Umbilical cord (tissue), 2 donors: ENCODE measurements around the gene PAEP. TPM values are rescaled to one million over a fixed set of nuclear protein-coding genes. Genes with fewer than 3 reads are reported as not detected.

Experiments used
- DNase-seq: peaks from one replicate; pipeline ENCODE4 v3.0.0-alpha.2; 2015; ENCODE audit warnings: low spot score
- total RNA-seq: library from RNA; depleted of rRNA; stranded (reverse); fragments of >200 nt; gene quantifications from one replicate; pipeline ENCODE4 v1.2.3, GENCODE V29; 2014; ENCODE audit warnings: low replicate concordance; ENCODE audit not compliant: insufficient read depth

Gene PAEP
- total RNA-seq, 1 donor from 2014 or later, result not detected

DNA sequence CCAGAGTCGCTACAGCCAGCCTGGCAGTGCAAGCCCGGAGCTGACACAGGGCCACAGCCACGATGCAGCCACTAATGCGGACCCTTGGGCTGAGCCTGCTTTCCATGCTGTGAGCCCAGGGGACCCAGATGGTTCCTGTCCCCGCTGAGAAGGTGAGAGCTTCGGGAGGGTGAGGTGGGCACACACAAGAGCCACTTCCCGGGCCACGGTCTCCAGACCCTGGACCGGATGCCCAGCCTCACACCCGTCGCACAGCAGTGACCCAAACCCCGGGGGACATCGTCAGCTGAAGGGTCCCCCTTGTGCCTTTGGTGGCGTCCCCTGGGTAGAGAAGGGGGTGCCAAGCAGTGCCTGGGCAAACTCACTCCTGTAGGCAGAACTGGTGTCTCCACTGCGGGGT, 13.4 kb downstream of the PAEP start:
- no peak for DNase-seq

DNA sequence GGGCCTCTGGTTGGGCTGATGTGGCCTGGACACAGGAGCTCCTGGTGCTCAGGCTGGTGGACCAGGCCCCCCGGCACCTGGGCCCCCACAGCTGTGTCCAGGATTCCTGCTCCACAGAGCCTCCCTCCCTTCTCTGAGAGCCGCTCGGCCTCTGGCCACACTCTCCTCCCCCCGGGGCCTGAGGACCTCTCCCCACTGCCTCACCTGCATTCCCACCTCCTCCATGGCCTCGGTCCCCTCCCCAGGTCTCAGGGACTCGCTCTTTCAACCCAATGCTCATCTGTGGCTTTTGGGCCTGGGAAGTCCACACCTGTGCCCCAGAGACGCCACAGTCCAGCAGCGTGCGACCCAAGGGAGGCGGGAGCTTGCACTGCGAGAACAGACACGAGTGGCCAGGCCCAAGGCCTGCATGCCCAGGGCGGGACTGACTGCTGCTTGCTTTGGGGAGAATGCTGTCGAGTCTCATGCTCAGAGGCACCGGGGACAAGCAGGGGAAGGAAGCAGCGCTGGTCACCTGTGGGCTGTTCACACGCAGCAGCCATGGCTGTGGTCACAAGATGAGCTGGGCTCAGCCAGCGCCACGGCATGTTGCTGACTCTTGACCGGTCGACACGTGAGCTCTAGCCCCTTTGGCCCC, 14.6 kb downstream of the PAEP start:
- DNase-seq, result no peak

DNA sequence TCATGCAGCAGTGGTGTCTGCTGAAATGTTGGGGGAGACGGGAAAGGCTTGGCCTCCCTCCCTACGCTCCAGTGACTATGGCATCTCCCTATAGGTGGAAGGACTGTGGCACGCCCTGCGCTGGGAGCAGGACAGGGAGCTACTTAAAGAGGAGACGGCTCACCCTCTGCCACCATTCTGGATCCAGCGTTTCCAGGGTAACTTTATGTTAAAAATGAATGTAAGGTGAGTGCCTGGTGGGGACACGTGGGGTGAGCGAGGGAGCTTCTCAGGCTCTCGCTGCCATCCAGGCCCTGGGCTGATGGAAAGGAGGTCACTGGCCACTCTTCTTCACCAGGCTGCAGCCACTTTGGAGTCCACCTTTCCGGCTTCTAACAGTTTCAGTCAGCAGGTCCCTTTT, 15.7 kb downstream of the PAEP start:
- DNase-seq, result no peak

DNA sequence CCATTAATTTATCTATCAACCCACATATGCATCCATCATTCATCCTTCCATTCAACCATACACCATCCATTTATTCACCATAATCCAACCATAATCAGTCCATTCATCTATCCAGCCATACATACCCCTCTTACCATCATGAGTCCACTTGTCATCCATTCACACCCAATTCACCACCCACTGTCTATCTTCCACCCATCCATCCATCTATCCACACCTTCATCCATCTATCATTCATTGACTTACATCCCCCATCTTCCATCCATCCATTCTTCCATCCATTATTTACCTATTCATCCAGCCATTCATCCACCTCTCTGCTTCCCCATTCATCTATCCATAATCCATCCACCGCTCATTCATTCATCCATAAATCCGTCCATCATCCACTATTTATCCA, 17.8 kb downstream of the PAEP start:
- DNase-seq, result no peak

DNA sequence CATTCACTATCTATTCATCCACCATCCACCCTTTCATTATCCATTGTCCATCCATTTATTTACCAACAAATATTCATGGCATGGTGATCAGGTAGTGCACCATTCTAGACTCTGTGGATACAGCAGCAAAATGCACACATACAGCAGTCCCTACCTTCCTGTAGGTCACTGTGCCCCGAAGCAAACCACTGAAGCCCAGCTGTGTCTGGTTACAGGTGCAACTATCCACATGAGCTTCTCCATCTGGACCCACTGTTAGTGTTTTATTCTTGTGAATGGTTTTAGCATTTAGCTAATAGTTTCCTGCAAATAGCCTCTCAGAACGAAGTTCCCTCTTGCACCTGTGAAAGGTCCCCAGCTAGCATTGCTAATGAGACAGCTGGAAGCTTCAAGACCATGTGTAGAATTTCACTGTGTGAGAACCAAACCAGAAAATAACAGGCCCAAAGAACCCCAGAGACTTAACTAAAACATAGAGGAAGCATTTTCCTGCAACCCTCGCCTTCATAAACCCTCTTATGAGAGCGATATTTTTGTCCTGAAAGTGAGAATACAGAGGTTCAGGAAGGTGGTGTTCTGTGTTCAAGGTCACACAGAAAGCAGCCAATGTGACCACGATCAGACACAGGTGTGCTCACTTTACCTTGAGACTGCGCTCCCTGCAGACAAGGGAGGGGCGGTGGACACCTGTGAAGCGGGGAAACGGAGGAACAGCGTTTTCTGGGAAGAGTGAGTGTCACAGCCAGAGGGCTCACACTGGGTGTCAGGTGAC, 18.5 kb downstream of the PAEP start:
- DNase-seq, result no peak

DNA sequence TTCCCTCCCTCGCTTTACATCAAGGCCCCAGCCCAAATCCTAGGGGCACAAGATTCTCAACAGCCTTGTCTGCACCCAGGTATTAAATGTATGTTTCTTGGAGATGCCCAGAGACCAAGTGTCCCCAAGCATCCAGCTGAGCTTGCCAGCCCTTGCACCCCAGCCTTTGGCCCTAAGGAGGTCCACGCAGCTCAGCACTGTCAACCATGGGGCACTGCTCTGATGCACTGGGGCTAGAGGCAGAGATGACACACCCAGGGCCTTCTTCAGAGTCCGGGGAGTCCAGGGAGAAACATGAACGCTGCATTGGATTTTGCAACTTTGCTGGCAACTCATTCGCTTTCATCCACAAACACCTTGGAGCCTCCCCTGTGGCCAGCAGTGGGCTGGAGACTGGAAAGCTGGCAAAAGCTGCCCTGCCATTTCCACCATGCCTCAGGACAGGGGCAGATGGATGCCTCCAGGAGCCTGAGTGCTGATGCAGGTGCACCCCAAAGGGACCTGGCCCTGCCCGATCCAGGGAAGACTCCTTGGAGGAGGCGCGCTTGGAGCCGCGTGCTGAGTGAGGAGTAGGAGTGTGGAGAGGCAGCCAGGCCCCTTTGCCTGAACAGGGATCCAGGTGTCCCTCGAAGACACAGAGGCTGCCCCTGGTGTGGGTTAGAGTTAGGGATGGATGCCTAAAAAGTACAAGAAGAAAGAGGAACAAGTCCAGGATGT, 19.3 kb downstream of the PAEP start:
- DNase-seq, result no peak

DNA sequence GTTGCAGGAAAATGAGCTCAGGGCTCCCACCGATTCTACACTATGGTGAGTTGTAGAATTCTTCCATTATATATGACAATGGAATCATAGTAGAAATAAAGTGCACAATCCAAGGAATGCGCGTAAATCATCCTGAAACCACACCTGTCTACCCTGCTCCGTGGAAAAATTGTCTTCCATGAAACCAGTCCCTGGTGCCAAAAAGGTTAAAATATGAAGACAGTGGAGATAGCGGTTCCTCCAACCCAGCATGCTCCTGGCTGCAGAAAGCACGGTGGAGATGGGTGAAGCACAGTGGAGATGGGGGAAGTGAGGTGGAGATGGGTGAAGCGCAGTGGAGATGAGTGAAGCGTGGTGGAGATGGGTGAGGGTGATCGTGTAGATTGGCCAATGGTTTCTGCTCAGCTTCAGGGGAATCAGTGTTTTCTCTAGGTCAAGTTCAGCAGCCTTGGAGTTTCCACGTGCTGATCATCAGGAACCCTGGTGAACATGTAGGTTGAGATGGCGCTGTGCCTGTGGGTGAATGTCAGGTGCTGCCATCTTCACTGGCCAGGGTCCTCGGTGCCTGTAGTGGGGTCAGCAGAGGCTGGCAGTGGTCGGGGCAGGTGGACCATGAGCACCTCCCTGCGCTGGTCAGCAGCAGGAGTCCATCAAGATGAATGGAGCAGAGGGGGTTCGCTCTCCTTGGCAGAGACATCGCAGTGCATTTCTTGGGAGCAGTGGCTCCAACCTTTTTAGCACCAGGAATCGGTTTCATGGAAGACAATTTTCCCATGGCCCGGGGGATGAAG, 20.3 kb downstream of the PAEP start:
- DNase-seq, result no peak

DNA sequence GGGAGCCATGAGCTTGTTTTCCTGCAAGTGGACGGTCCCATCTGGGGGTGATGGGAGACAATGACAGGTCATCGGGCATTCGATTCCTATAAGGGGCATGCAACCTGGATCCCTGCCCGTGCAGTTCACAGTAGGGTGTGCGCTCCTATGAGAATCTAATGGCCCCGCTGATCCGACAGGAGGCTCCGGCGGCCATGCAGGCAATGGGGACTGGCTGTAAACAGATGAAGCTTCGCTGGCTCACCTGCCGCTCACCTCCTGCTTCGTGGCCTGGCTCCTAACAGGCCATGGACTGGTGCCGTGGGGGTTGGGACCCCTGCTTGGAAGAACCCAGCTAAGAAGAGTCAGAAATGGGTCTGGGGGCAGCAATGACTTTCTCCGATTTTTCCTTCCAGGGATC, 21.0 kb downstream of the PAEP start:
- DNase-seq, result no peak

DNA sequence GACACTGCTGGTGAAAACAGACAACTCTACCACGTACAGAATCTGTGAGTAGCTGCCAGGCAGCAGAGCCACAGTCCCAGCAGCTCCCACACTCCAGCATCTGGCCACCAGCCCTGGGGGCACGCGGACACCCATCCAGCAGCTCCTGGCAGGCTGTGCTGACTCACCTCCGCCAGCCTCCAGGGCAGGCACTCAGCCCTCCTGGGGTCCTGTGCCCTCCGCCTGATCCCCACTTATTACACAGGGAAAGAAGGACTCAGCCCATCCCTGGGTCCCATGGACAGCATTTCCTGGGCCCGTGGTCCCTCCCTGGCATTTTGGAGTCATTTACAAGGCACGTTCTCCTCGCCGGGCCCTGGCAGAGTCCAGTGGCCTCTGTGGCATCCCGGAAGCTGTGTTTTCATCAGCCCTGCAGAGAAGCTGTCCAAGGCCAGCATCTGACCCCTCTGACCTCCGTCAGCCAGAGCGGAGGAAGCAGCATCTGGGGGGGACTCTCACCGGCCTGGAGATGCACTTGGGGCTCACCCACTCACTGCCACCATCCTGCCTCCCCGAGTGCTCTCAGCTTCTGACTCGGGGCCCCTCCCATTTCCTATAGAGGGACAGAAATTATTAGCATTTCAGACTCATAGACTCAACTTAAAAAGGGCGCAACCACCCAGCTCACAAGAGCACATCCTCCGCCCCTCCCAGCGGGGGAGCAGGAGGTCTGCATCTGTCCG, 21.6 kb downstream of the PAEP start:
- no peak for DNase-seq

DNA sequence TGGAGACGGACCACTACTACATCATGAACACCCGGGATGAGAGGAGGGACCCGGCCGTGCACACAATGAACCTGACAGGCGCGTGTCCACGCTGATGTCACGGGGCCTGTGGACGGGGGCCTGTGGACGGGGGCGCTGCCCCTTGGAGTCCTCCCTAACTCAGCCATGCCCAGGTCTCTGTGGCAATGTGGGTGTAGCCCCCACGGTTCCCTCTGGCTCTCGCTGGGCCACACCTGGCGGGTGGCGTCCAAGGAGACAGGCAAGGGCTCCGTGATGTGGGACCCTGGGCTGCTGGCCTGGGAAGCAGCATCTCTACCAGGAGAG, 22.1 kb downstream of the PAEP start:
- no peak for DNase-seq

DNA sequence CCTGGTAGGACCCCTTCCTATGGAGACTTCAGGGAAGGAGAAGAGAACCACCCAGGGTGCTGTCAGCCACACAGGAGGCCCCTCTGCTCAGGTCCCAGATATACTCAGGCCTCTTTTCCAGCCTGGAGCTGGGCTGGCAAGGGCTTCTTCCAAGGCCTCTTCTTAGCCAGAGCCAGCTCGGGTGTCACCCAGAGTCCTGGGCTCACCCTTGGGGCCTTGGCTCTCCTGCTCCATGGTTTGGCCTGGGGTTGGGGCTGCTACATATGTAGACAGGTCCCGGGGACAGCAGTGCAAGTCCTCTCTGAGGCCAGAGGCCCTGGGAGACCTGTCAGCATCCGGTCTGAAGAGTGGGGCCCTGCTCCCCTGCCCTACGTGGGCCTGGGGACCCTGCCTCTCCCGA, 22.8 kb downstream of the PAEP start:
- DNase-seq, result no peak

DNA sequence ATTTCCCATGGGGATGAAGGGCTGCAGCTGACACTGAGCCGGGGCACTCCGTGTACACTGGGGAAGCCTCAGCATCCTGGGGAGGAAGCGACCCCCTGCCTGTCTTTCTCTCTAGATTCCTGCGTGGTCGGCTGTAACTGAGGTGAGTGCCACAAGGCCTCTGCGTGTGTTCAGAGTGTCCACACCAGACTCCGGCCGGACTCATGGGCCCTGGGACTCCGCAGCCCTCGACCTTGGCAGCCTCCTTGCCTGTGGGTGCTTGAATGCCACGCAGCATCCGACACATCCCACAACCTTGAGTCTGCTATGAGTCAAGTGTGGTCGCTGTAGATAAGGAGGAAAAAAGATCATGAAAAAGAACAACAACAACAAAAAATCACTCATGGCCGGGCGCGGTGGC, 23.4 kb downstream of the PAEP start:
- no peak for DNase-seq

DNA sequence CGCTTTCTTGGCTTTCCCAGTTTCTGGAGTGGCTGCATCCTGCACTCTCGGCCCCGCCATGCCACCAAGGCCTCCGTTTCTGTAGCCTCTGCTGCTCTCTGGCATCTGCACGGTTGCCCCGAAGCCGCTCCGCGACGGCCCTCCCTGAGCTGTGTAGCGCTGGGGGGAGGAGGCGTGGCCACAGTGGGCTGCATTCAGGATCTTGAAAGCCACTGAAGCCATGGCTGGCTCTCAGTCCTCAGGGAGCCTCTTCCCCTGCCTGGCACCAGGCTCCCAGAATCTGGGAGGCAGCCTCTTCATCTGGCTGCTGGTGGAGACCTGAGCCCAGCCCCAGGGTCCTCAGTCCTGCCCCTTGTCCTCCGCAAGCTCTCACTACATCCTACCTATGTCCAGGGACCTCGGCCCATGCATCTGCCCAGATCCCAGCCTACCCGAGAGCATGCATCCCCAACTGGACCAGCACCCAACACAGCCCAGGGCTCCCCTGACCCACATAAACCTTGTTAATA, 25.1 kb downstream of the PAEP start:
- no peak for DNase-seq

DNA sequence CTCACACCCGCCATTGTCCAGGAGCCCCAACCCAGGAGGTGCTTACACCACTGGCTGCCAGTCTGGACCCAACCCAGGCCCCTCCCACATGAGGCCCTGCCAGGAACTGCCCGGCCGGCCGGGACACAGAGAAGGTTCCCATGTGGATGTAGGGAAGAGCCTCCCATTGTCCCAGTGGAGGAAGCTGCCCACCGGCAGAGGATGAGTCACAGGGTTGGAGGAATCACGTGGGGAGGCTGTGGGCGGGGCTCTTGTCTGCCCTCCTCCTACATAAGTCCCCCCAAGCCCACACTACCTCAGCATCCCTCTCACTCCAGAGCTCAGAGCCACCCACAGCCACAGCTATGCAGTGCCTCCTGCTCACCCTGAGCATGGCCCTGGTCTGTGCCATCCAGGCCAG, 26.1 kb downstream of the PAEP start:
- DNase-seq, result no peak

DNA sequence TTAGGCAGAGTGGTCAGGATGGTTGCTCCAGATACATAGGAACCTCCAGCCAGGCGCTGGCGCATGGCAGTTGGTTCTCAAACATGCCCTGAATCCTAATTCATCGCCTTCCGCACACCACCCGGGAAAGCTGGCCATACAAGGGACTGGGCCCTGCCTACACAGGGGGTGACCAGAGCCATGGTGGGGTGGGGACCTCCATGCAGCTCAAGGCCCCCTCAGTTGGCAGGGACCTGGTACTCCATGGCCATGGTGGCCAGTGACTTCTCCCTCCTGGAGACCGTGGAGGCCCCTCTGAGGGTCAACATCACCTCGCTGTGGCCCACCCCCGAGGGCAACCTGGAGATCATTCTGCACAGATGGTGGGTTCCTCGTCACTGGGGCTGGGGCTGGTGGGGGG, 26.8 kb downstream of the PAEP start:
- DNase-seq, result no peak

DNA sequence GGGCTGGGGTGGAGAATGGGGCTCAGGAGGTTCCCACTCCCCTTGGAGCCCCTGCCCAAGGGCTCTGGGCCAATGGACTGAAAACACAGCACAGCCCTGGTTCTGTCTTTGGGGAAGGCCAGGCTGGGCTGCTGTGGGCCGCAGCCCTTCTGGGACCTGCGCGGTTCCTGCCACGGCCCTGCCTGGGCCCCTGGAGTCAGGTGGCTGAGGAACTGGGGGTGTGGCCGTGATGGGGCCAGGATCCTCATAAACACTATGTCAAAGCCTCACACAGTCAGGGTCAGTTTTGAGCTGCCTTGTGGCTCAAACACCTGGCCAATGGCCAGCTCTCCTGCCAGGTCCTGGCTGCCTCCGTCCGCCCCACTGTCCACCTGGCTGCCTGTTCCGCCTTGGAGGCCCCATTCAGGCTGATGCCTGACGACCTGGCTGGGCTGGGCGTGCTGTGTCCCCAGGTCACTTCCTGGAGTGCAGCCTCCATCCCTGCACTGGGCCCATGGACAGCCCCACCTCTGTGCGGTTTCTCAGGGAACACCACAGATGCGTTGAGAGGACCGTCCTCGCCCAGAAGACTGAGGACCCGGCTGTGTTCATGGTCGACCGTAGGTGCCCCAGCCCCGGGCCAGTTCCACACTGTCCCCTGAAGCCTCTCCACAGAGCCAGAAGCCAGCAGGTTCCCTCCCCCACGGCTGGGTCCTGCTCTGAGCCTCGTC, 27.5 kb downstream of the PAEP start:
- DNase-seq, result no peak

DNA sequence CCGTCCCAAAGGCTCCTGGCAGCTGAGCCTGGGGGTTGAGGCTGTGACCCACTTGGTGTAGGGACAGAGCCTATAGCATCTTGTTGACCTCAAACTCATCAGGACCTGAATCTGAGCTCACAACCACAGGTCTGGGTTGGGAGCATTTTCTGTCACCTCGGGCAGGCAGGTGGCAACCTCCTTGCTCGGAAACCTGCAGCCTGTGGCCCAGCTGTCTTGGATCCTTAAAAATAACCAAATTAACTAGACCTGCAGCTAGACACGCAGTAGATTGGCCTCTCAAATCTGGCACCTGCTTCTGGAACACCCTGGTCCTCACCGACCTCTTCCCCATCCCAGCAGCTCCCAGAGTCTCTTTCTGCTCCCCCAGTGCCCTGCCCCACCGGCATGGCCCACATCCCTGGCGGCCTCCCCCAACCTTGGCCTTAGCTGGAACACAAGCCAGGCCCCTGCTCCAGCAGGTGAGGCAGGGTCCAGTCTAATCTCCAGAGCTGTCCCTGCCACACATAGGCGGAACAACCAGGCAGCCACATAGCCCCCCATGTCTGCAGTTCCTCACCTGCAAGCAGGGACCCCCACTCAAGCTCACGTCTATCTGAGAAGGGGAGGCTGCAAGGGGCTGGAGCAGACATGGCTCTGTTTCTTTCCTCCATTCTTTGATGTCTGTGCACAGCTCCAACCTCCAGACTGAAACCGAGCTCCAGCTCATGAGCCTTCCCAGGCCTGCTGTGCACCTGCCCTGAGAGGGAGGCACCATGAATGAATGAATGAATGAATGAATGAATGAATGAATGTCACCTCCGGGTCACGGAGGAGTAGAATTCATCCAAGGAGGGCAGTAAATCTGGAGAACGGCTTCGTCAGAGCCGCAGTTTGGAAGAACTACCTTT, 28.3 kb downstream of the PAEP start:
- DNase-seq, result no peak

DNA sequence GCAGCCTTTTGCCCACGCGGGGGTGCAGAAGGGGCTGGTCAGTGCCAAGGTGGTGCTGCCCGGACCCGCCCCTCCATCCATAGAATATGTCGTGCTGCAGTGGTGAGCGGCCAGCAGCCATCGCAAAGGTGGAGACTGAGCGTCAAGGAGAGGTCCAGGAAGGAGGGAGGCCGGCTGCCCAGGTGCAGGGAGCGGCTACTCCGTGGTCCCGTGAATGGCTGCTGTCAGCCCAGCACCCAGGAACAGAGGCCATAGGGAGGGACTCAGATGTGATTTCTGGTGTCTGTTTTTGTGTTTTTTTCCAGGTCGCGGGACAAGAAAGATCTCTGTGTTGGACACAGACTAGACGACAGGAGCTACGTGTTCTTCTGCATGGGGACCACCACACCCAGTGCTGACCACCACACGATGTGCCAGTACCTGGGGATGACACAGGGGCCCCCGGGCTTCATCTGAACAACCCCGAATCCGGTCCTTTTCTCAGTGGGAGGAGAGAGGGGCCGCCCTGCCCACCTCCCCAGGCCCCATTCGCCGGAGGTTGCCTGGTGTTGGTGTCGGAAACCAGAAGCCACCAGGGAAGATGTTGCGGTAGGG, 29.0 kb downstream of the PAEP start:
- no peak for DNase-seq
